WERI-Rb-1 (cell line): ENCODE data around the gene SOCS7.

Experiments used
- DNase-seq: peaks from one replicate; pipeline ENCODE4 v3.0.0-alpha.2; 2020
- H3K27ac ChIP-seq: fragments of 250-450 bp; sonication (Bioruptor Pico); 2 replicates; pipeline ENCODE4 v1.5.1; 2020; ENCODE audit warnings: mild to moderate bottlenecking, moderate library complexity
- H3K27me3 ChIP-seq: fragments of 250-450 bp; sonication (Bioruptor Pico); 2 replicates; pipeline ENCODE4 v1.5.1; 2021; ENCODE audit warnings: mild to moderate bottlenecking, low read depth, moderate library complexity; ENCODE audit not compliant: insufficient read depth, severe bottlenecking
- H3K36me3 ChIP-seq: fragments of 250-450 bp; sonication (Bioruptor Pico); 2 replicates; pipeline ENCODE4 v1.5.1; 2020; ENCODE audit warnings: mild to moderate bottlenecking, moderate library complexity
- H3K4me3 ChIP-seq: 2 replicates; pipeline ENCODE4 v1.5.1; 2011; ENCODE audit warnings: low read depth, mild to moderate bottlenecking, control low read depth, low read length
- H3K9me3 ChIP-seq: fragments of 250-450 bp; sonication (Bioruptor Pico); 2 replicates; pipeline ENCODE4 v1.5.1; 2021; ENCODE audit warnings: mild to moderate bottlenecking, moderate library complexity; ENCODE audit not compliant: severe bottlenecking
- TF ChIP-seq, protein P1 (sequence below): IDR thresholded peaks from 2 replicates; pipeline ENCODE4 v1.5.1; 2011; ENCODE audit warnings: low read depth, mild to moderate bottlenecking, control low read depth, inconsistent platforms, low read length

Gene SOCS7

DNA sequence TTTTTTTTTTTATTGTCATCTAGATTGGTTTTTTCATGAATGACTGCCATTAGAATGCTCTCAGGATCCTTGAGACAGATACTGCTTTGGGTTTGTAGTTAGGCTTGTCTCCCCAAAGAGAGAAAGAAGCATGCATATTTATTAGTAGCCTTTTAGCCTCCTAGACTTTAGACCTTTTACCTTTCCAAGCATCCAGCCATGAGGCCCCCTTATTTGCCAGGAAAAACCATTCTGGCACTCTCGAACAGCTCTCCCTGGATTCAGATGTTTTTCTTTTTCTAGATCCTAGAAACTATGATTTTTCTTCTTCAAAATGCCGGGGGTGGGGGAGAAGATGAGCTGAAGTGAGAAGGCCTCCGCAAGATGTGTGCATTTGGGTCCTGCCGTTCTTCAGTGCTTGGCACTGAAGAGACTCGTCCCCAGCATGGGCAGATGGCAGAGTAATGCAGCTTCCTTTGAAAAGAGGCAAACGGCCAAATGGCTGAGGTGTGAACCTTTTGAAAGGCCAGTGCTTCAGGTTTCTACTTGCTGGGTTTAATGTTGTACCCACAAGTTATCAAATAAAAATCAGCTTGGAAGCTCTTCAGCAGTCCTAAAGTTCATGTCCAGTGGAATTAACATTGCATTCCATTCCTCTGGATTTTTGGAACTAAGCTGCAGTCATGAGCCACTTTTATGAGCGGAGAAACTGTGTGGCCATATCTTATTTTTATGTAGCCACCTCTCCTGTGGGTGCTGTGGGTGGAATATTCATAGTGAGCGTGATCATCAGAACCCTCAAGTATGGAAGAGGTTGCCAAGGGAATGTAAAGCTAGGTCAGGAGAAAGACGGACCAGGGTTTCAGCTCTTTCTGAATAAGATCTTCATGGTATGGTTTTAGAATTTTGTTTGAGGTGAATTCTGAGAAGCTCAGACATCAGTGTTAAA is 7.2 kb downstream of the SOCS7 start:
- H3K9me3 ChIP-seq = no peaks in the 10 kb centered on the region
- H3K4me3 ChIP-seq = no peak overlapping the region
- no peak for DNase-seq
- no peaks in the 10 kb centered on the region for H3K27me3 ChIP-seq
- H3K36me3 ChIP-seq = peaks cover 12% of the 10 kb centered on the region
- H3K27ac ChIP-seq = no peak overlapping the region
- TF ChIP-seq, protein P1, sequence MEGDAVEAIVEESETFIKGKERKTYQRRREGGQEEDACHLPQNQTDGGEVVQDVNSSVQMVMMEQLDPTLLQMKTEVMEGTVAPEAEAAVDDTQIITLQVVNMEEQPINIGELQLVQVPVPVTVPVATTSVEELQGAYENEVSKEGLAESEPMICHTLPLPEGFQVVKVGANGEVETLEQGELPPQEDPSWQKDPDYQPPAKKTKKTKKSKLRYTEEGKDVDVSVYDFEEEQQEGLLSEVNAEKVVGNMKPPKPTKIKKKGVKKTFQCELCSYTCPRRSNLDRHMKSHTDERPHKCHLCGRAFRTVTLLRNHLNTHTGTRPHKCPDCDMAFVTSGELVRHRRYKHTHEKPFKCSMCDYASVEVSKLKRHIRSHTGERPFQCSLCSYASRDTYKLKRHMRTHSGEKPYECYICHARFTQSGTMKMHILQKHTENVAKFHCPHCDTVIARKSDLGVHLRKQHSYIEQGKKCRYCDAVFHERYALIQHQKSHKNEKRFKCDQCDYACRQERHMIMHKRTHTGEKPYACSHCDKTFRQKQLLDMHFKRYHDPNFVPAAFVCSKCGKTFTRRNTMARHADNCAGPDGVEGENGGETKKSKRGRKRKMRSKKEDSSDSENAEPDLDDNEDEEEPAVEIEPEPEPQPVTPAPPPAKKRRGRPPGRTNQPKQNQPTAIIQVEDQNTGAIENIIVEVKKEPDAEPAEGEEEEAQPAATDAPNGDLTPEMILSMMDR = no peak

GRCh38 chr17:38361694-38362465 is 10.2 kb downstream of the SOCS7 start:
- TF ChIP-seq, protein P1 = no peak
- DNase-seq = no peak
- H3K9me3 ChIP-seq = no peaks in the 10 kb centered on the region
- no peak overlapping the region for H3K4me3 ChIP-seq
- H3K27me3 ChIP-seq = no peaks in the 10 kb centered on the region
- no peak overlapping the region for H3K27ac ChIP-seq
- H3K36me3 ChIP-seq = peaks cover 26% of the 10 kb centered on the region

- Histone ChIP-seq H3K27ac (no peak overlapping the region), H3K27me3 (no peaks in the 10 kb centered on the region), H3K9me3 (no peaks in the 10 kb centered on the region), H3K36me3 (peaks cover 33% of the 10 kb centered on the region), H3K4me3 (no peak overlapping the region)
- TF ChIP-seq, protein P1 = no peak
- DNase-seq = no peak
These were observed 11.4 kb downstream of the SOCS7 start for GRCh38 chr17:38363016-38363415.

DNA sequence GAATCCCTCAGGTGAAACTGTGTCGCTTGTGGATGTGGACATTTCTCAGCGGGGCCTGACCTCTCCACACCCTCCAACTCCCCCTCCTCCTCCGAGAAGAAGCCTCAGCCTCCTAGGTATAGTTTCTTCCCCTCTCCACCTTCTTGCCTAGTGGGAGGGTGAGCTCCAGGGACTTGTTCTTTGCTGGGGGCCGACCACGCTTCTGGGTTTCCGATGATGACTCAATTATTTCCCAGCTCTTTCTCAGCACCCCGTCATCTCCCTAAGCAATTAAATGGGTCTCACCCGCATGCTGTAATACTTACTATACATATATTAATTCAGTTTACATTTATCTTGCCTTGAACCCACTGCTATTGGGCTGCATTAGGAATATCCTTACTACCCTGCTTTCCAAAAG is 13.1 kb downstream of the SOCS7 start:
- no peak overlapping the region for H3K27ac ChIP-seq
- no peaks in the 10 kb centered on the region for H3K27me3 ChIP-seq
- TF ChIP-seq, protein P1 = no peak
- DNase-seq = no peak
- H3K36me3 ChIP-seq = peaks cover 45% of the 10 kb centered on the region
- no peaks in the 10 kb centered on the region for H3K9me3 ChIP-seq
- H3K4me3 ChIP-seq = no peak overlapping the region

DNA sequence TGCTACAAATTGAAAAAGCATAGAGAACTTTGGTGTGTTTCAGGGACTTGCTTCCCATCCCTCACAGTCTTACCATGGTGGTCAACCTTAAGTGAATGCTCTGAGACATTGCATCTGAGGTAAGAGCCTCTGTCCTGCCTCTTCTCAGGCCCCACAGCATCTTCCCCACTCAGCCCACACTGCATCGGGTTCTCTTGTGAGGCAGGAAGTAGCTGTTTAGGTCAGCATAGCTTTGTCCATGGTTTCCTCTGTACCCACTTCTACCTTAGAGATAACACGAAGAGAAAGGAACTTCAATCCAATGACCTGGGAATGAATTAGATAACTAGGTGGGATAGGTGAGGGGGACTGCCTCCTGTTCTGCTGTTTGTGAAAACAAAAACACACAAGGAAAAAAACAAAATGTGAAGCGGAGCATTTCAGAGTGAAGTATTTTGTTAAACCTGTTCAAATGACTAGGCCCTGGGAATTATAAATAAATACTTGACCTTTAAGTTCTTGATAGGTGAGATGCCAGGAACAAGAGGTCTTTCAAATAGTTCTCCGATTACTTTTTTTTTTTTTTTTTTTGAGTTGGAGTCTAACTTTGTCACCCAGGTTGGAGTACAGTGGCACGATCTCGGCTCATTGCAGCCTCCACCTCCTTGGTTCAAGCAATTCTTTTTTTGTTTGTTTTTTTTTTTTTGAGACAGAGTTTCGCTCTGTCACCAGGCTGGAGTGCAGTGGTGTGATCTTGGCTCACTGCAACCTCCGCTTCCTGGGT is 17.7 kb downstream of the SOCS7 start:
- no peaks in the 10 kb centered on the region for H3K27me3 ChIP-seq
- no peaks in the 10 kb centered on the region for H3K9me3 ChIP-seq
- TF ChIP-seq, protein P1 = no peak
- no peak overlapping the region for H3K27ac ChIP-seq
- H3K4me3 ChIP-seq = no peak overlapping the region
- no peak for DNase-seq
- H3K36me3 ChIP-seq = peaks cover 62% of the 10 kb centered on the region
